Transverse colon (tissue), 4 donors: ENCODE measurements around the gene PDE10A. TPM values are rescaled to one million over a fixed set of nuclear protein-coding genes. Genes with fewer than 3 reads are reported as not detected.
"Not testable (repeated sequence)": the region's sequence is repeated elsewhere in the genome, so short reads cannot be mapped to it uniquely, and the experiment has no call there.

Experiments used
- DNase-seq: peaks from one replicate; pipeline ENCODE4 v3.0.0-alpha.2; 2019
- H3K27ac ChIP-seq, 4 donors: fragments of 200-600 bp; sonication (generic); 2 replicates each; pipeline ENCODE4 v1.5.1; 2016 to 2018; ENCODE audit warnings: inconsistent platforms in 4 of 4
- H3K27me3 ChIP-seq: fragments of 200-600 bp; sonication (generic); 2 replicates; pipeline ENCODE4 v1.5.1; 2017; ENCODE audit warnings: inconsistent platforms
- H3K36me3 ChIP-seq, 4 donors: fragments of 200-600 bp; sonication (generic); 2 replicates each; pipeline ENCODE4 v1.5.1; 2017 to 2019; ENCODE audit warnings: inconsistent platforms in 4 of 4
- H3K4me1 ChIP-seq, 4 donors: fragments of 200-600 bp; sonication (generic); 2 replicates each; pipeline ENCODE4 v1.5.1; 2017 to 2020; ENCODE audit warnings: inconsistent platforms in 4 of 4
- H3K4me3 ChIP-seq, 4 donors: fragments of 200-600 bp; sonication (generic); 1 replicate in 1 of 4; 2 replicates in 3 of 4; pipeline versions ENCODE4 v1.5.1 to v1.6.1; 2017 to 2019; ENCODE audit warnings: inconsistent platforms in 4 of 4
- H3K9me3 ChIP-seq, 2 donors: fragments of 200-600 bp; sonication (generic); 2 replicates each; pipeline ENCODE4 v1.5.1; 2017 to 2019; ENCODE audit warnings: inconsistent platforms in 2 of 2
- CTCF ChIP-seq, 5 experiments: fragments of 200-600 bp in 3 of 5; fragments of 450-650 bp in 2 of 5; sonication (generic) in 3 of 5; IDR thresholded peaks; 1 replicate in 2 of 5; 2 replicates in 3 of 5; pipeline ENCODE4 v1.5.1; 2016 to 2017; ENCODE audit warnings: antibody characterized with exemption in 5 of 5, inconsistent platforms in 3 of 5, mild to moderate bottlenecking in 2 of 5, moderate library complexity in 1 of 5
- EP300 ChIP-seq: sonication (generic); formaldehyde crosslinking; IDR thresholded peaks from one replicate; pipeline ENCODE4 v1.6.1; 2017; ENCODE audit warnings: antibody characterized with exemption, low read depth
- POLR2A ChIP-seq: fragments of 450-650 bp; IDR thresholded peaks from one replicate; pipeline ENCODE4 v1.6.1; 2016; ENCODE audit warnings: antibody characterized with exemption, mild to moderate bottlenecking, moderate library complexity
- POLR2AphosphoS5 ChIP-seq, 3 donors: sonication (generic); formaldehyde crosslinking; IDR thresholded peaks; one replicate each; pipeline ENCODE4 v1.6.1; 2016; ENCODE audit warnings: antibody characterized with exemption in 3 of 3
- WGBS, 2 donors: methylation state at CpG; one replicate each; pipeline ENCODE4 v1.1.5; 2018; ENCODE audit warnings: low coverage in 1 of 2; 5-methylcytosine and 5-hydroxymethylcytosine counted together
- in situ Hi-C, 4 donors: fragments of 200-750 bp; cut with MboI; loops; one replicate each; pipeline versions ENCODE4 v1.15.0 to v1.15.1; 2017; ENCODE audit warnings: low sequenced_read_pairs in 3 of 4, low pct_ligation_motif_present in 1 of 4, low pct_unique_long_range_greater_than_20kb in 1 of 4
- intact Hi-C: fragments of 100-400 bp; cut with DNase I; formaldehyde crosslinking; loops from one replicate; pipeline ENCODE4 v1.15.1; 2023; ENCODE audit warnings: low total_unique reads
- total RNA-seq, 4 donors: library from RNA; depleted of rRNA; stranded (reverse); fragments of >200 nt; gene quantifications; one replicate each; pipeline ENCODE4 v1.1.0, GENCODE V29; 2016

The PDE10A gene
- total RNA-seq, 4 donors from 2014 or later, result 1.4 to 15.3 (median 4.3) TPM

DNA sequence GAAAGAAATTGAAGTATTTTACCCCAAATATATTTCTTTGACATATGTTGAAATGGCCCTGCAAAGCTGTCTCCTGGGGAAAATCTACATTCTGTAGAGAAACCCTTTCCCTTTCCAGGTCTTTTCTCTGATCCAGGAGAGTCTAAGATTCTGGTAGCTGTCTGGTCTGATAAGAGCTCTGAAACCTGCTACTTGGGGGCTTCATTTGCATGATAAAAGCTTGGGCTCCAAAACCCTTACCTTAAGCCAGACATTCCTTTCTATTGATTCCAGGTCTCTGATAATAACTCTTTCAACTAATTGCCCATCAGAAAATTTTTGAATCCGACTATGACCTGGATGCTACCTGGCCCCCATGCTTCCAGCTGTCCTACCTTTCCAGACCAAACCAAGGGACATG is 184.5 kb downstream of the PDE10A start:
- no peak overlapping the region for H3K27ac ChIP-seq
- H3K9me3 ChIP-seq, result no peaks in the 10 kb centered on the region
- H3K4me1 ChIP-seq, result no peaks in the 10 kb centered on the region
- intact Hi-C loops (no loop called here), in situ Hi-C loops (no loop called here)
- H3K27me3 ChIP-seq, result no peaks in the 10 kb centered on the region
- TF ChIP-seq CTCF (IDR thresholded peaks at IDR 0.05) (no peak), EP300 (no peak), POLR2A (no peak), POLR2AphosphoS5 (IDR thresholded peaks at IDR 0.05) (no peak)
- DNase-seq, result no peak
- no peak overlapping the region for H3K4me3 ChIP-seq
- 71 to 83% methylated on average over 1 of the region's 1 CpG for WGBS, 2 donors
- H3K36me3 ChIP-seq, result no peaks in the 10 kb centered on the region

DNA sequence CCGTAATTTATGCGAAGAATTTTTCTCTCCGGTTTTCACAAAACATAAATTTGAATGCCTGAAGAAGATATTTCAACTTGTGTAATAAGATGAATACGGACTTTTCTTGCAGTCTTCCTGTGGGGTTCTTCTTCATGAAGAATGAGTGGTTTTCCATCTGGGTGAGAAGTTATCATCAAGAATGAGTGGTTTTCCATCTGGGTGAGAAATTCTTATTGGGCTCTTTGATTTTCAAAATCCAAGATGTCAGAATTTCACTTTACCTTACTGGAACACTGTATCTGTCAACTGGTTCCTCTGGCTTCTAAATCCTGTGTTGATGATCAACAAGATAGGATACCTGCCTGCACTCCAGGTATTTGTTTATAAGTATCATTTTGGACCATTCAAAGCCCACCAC is 193.6 kb downstream of the PDE10A start:
- Histone ChIP-seq H3K36me3 (no peaks in the 10 kb centered on the region), H3K9me3 (no peaks in the 10 kb centered on the region), H3K27me3 (no peaks in the 10 kb centered on the region), H3K27ac (no peak overlapping the region), H3K4me1 (no peaks in the 10 kb centered on the region), H3K4me3 (no peak overlapping the region)
- TF ChIP-seq CTCF (IDR thresholded peaks at IDR 0.05) (no peak), POLR2AphosphoS5 (IDR thresholded peaks at IDR 0.05) (no peak), EP300 (no peak), POLR2A (no peak)
- intact Hi-C loops, result no loop called here
- in situ Hi-C loops, result no loop called here
- no peak for DNase-seq
- 73 to 94% methylated on average over 4 of the region's 4 CpGs for WGBS, 2 donors

- in situ Hi-C loops (no loop called here), intact Hi-C loops (no loop called here)
- WGBS, 2 donors, result 63 to 77% methylated on average over 9 of the region's 9 CpGs
- Histone ChIP-seq H3K9me3 (peaks cover 0 to 1% of the 10 kb centered on the region in 2 donors), H3K4me1 (no peaks in the 10 kb centered on the region), H3K27ac (no peak overlapping the region), H3K4me3 (no peak overlapping the region), H3K27me3 (no peaks in the 10 kb centered on the region), H3K36me3 (no peaks in the 10 kb centered on the region)
- DNase-seq, result no peak
- TF ChIP-seq CTCF (IDR thresholded peaks at IDR 0.05), result no peak
- no peak for TF ChIP-seq EP300
- TF ChIP-seq POLR2A, result no peak
- TF ChIP-seq POLR2AphosphoS5 (IDR thresholded peaks at IDR 0.05), result no peak
Observed at GRCh38 chr6:165468340-165469235, 194.5 kb downstream of the PDE10A start.

GRCh38 chr6:165463499-165463898 is 199.5 kb downstream of the PDE10A start:
- intact Hi-C loops, result loop anchor here (5.0 kb wide), 1 partner anchor 799 kb away; no protein-coding TSS in a partner anchor

DNA sequence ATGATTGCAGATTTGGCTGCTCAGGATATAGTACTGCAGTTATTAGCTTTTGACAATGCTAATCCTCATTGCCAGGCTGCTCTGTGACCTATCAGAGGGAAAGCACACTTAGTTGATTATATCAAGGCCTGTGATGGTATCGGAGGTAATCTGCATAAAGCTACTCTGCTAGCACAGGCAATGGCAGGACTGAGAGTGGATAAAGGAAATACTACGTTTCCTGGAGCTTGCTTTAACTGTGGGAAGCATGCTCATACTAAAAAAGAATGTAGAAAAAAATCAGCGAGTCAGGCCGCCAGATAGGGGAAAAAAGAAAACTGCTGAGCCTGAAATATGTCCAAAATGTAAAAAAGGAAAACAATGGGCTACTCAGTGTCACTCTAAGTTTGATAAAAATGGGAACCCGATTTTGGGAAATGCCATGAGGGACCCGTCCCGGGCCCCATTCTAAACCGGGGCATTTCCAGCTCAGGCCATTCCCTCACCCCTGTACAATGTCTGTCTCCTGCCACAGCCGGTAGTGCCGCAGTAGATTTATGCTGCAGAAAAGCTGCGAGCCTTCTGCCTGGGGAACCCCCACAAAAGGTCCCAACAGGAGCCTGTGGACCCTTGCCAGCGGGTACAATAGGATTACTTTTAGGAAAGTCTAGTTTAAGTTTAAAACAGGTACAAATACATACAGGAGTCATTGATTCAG is 203.3 kb downstream of the PDE10A start:
- H3K4me1 ChIP-seq, H3K27me3 ChIP-seq, H3K4me3 ChIP-seq, in situ Hi-C loops, H3K9me3 ChIP-seq, H3K27ac ChIP-seq, H3K36me3 ChIP-seq, DNase-seq: not testable (repeated sequence)
- intact Hi-C loops, result loop anchor here (5.0 kb wide), 1 partner anchor 803 kb away; no protein-coding TSS in a partner anchor
- 17 to 37% methylated on average over 7 to 12 of the region's 12 CpGs for WGBS, 2 donors

More at GRCh38 chr6:165463499-165463898, 199.5 kb downstream of the PDE10A start:
- DNase-seq, H3K36me3 ChIP-seq, H3K4me3 ChIP-seq, H3K9me3 ChIP-seq, in situ Hi-C loops, H3K4me1 ChIP-seq, H3K27me3 ChIP-seq, H3K27ac ChIP-seq: not testable (repeated sequence)
- WGBS, 2 donors, result 94 to 95% methylated on average over 4 to 6 of the region's 6 CpGs
